K562 (cell line): Measurements from ENCODE around the gene ATF6B. TPM values are rescaled to one million over a fixed set of nuclear protein-coding genes. Genes with fewer than 3 reads are reported as not detected.

Experiments
- CLOCK ChIP-seq: fragments of 250-450 bp; sonication (Bioruptor Pico); IDR thresholded peaks from 2 replicates; pipeline ENCODE4 v1.4.0; 2020; ENCODE audit warnings: mild to moderate bottlenecking, moderate library complexity, borderline replicate concordance
- EGR1 ChIP-seq: fragments of 450-650 bp; conservative IDR thresholded peaks from 2 replicates; pipeline ENCODE4 v1.6.1; 2017; ENCODE audit warnings: mild to moderate bottlenecking
- GABPB1 ChIP-seq: sonication (generic); formaldehyde crosslinking; IDR thresholded peaks from 2 replicates; pipeline ENCODE4 v1.8.0; 2022; ENCODE audit warnings: mild to moderate bottlenecking, missing genetic modification reagents
- GTF2F1 ChIP-seq: IDR thresholded peaks from 2 replicates; pipeline ENCODE4 v1.6.1; 2011; ENCODE audit warnings: low read depth, low read length, improper control_type of control experiment
- KAT7 ChIP-seq: sonication (generic); formaldehyde crosslinking; IDR thresholded peaks from 2 replicates; pipeline ENCODE4 v1.8.0; 2022; ENCODE audit warnings: missing genetic modification reagents, mild to moderate bottlenecking, borderline replicate concordance
- LCOR ChIP-seq: sonication (generic); formaldehyde crosslinking; IDR thresholded peaks from 2 replicates; pipeline ENCODE4 v1.8.0; 2022; ENCODE audit warnings: mild to moderate bottlenecking, missing genetic modification reagents
- MAFF ChIP-seq: IDR thresholded peaks from 2 replicates; pipeline ENCODE4 v1.6.1; 2012; ENCODE audit warnings: low read length, improper control_type of control experiment
- NFRKB ChIP-seq: fragments of 450-650 bp; IDR thresholded peaks from 2 replicates; pipeline ENCODE4 v1.6.1; 2016; ENCODE audit warnings: low read depth
- NR3C1 ChIP-seq: sonication (generic); formaldehyde crosslinking; IDR thresholded peaks from 2 replicates; pipeline ENCODE4 v1.8.1; 2022; ENCODE audit warnings: missing genetic modification reagents
- PATZ1 ChIP-seq: fragments of 250-450 bp; sonication (Bioruptor Pico); IDR thresholded peaks from 2 replicates; pipeline ENCODE4 v1.5.0; 2020; ENCODE audit warnings: mild to moderate bottlenecking, borderline replicate concordance
- PHF8 ChIP-seq: fragments of 200-600 bp; sonication (generic); IDR thresholded peaks from 2 replicates; pipeline ENCODE4 v1.6.1; 2012; ENCODE audit warnings: mixed run types, mild to moderate bottlenecking, inconsistent platforms, low read length, moderate library complexity, borderline replicate concordance
- POLR2B ChIP-seq: fragments of 450-650 bp; IDR thresholded peaks from 2 replicates; pipeline ENCODE4 v1.6.1; 2018; ENCODE audit warnings: low read depth; ENCODE audit not compliant: partially characterized antibody
- RBM17 ChIP-seq: fragments of 200-400 bp; formaldehyde crosslinking; IDR thresholded peaks from 2 replicates; pipeline ENCODE4 v1.6.1; 2017; ENCODE audit warnings: low read depth, mild to moderate bottlenecking, low read length, borderline replicate concordance
- SMAD1 ChIP-seq: fragments of 150-350 bp; IDR thresholded peaks from 2 replicates; pipeline ENCODE4 v1.6.1; 2014; ENCODE audit warnings: low read length, low read depth; ENCODE audit not compliant: partially characterized antibody
- TEAD1 ChIP-seq, 2 experiments: fragments of 450-650 bp in 1 of 2; sonication (generic) in 1 of 2; formaldehyde crosslinking; IDR thresholded peaks; 2 replicates each; pipeline versions ENCODE4 v1.4.0 to v1.8.0; 2020 to 2022; ENCODE audit warnings: mild to moderate bottlenecking in 2 of 2, missing genetic modification reagents in 1 of 2
- ZBTB7A ChIP-seq: IDR thresholded peaks from 2 replicates; pipeline ENCODE4 v1.6.1; 2011; ENCODE audit warnings: low read depth, mild to moderate bottlenecking, low read length, moderate library complexity, borderline replicate concordance; ENCODE audit not compliant: control insufficient read depth
- ZMIZ1 ChIP-seq, 2 experiments: fragments of 150-350 bp in 1 of 2; IDR thresholded peaks; 2 replicates each; pipeline ENCODE4 v1.6.1; 2012 to 2016; ENCODE audit warnings: low read depth in 2 of 2, low read length in 2 of 2, mild to moderate bottlenecking in 1 of 2, moderate library complexity in 1 of 2
- ZNF354B ChIP-seq: fragments of 250-450 bp; sonication (Bioruptor Pico); IDR thresholded peaks from 2 replicates; pipeline ENCODE4 v1.4.0; 2020
- ZNF780A ChIP-seq: fragments of 250-450 bp; sonication (Bioruptor Pico); IDR thresholded peaks from 2 replicates; pipeline ENCODE4 v1.5.0; 2021; ENCODE audit warnings: mild to moderate bottlenecking
- polyA plus RNA-seq, 8 experiments: library from polyadenylated mRNA; depleted of rRNA in 4 of 8; stranded (reverse) in 5 of 8; unstranded in 3 of 8; fragments of >200 nt; fragmentation: Nextera tagmentation in 2 of 8; fragmentation: Illumina TruSeq in 1 of 8; extraction: Ambion mirVana in 2 of 8; extraction: Trizol in 1 of 8; gene quantifications; 2 replicates each; pipeline versions ENCODE4 v1.2.1 to v1.2.3, GENCODE V29; 2011 to 2014; ENCODE audit warnings: inconsistent platforms in 1 of 8, missing spikeins in 1 of 8
- total RNA-seq, 7 experiments: library from RNA; depleted of rRNA in 6 of 7; stranded (reverse); fragments of >200 nt in 6 of 7; fragmentation: Illumina TruSeq in 2 of 7; extraction: Trizol in 2 of 7; gene quantifications; 2 replicates each; pipeline versions ENCODE4 v1.2.1 to v1.2.3, GENCODE V29; 2011 to 2021; ENCODE audit warnings: low replicate concordance in 1 of 7

The ATF6B gene
- total and polyA plus RNA-seq, 9 of the 15 experiments (the other 6 are each of a cell fraction or from before 2014, with no cell fraction given) = 20.7 to 131 (median 31.7) TPM

GRCh38 chr6:32177183-32177787 lies 49.2 kb upstream of the ATF6B start (continued):
- TF ChIP-seq ZMIZ1 (IDR thresholded peaks at IDR 0.05; ENCODE audit: low read depth in 2 of 2, low read length in 2 of 2) (0 out of 4 replicates have a peak, but pooled peaks of 1 of the 2 experiments have one; percentile 10), GTF2F1 (no peak), PATZ1 (0 out of 2 replicates have a peak, but pooled peaks have one; percentile 19), TEAD1 (CRISPR knock-in tag; IDR thresholded peaks at IDR 0.05) (0 out of 4 replicates have a peak, but pooled peaks have one; percentile 32 to 43), ZNF780A (no peak), EGR1 (no peak), GABPB1 (CRISPR knock-in tag) (peak; percentile 71; the same call in 1 of the 2 replicates), NR3C1 (CRISPR knock-in tag) (no peak), RBM17 (no peak), SMAD1 (peak; percentile 9), LCOR (CRISPR knock-in tag) (no peak; the same call in 1 of the 2 replicates), MAFF (no peak), CLOCK (CRISPR knock-in tag) (peak; percentile 58; the same call in 1 of the 2 replicates), PHF8 (peak; percentile 61; the same call in 1 of the 2 replicates), ZNF354B (no peak), KAT7 (peak; percentile 66; the same call in 1 of the 2 replicates), POLR2B (no peak), ZBTB7A (peak; percentile 70), NFRKB (peak; percentile 95)
